Measurements from ENCODE around the gene COLQ.
"Not testable (repeated sequence)": the region's sequence is repeated elsewhere in the genome, so short reads cannot be mapped to it uniquely, and the experiment has no call there.

The COLQ gene

GRCh38 chr3:15521573-15521965, at the start of gene COLQ:
Gene COLQ, minus strand, starts transcription at chr3:15521706. Its CDS starts 81 bp downstream, at chr3:15521625.
- DNase-seq (ENCODE audit: low read depth in 2 of 2) = no peak

- DNase-seq (ENCODE audit: low read depth in 2 of 2) = no peak
These were observed 41.7 kb upstream of the COLQ start for GRCh38 chr3:15563190-15563589.

- no peak for DNase-seq (ENCODE audit: low read depth in 2 of 2)
These were observed 41.1 kb upstream of the COLQ start for GRCh38 chr3:15562560-15562959.

GRCh38 chr3:15558581-15558980, 37.1 kb upstream of the COLQ start:
- DNase-seq (ENCODE audit: low read depth in 2 of 2) = no peak

- peak in 1 of 2 donors; percentile 9 for DNase-seq (ENCODE audit: low read depth in 2 of 2)
These were observed 36.0 kb upstream of the COLQ start for GRCh38 chr3:15557511-15557946.

- DNase-seq (ENCODE audit: low read depth in 2 of 2) = no peak
These were observed 35.0 kb upstream of the COLQ start for GRCh38 chr3:15556512-15556911.

- no peak for DNase-seq (ENCODE audit: low read depth in 2 of 2)
These were observed 32.2 kb upstream of the COLQ start for GRCh38 chr3:15553749-15554148.

- DNase-seq (ENCODE audit: low read depth in 2 of 2) = no peak
These were observed 30.4 kb upstream of the COLQ start for GRCh38 chr3:15551902-15552301.

GRCh38 chr3:15549846-15550245, 28.3 kb upstream of the COLQ start:
- no peak for DNase-seq (ENCODE audit: low read depth in 2 of 2)

GRCh38 chr3:15542614-15543013, 21.1 kb upstream of the COLQ start:
- no peak for DNase-seq (ENCODE audit: low read depth in 2 of 2)

GRCh38 chr3:15541371-15541770, 19.9 kb upstream of the COLQ start:
- DNase-seq (ENCODE audit: low read depth in 2 of 2) = no peak

GRCh38 chr3:15539066-15539465, 17.6 kb upstream of the COLQ start:
- DNase-seq (ENCODE audit: low read depth in 2 of 2) = no peak

GRCh38 chr3:15538345-15538744, 16.8 kb upstream of the COLQ start:
- DNase-seq (ENCODE audit: low read depth in 2 of 2) = no peak

GRCh38 chr3:15536856-15537255, 15.3 kb upstream of the COLQ start:
- no peak for DNase-seq (ENCODE audit: low read depth in 2 of 2)

GRCh38 chr3:15535732-15536131, 14.2 kb upstream of the COLQ start:
- peak; percentile 12 to 38 for DNase-seq (ENCODE audit: low read depth in 2 of 2)

GRCh38 chr3:15532614-15533013, 11.1 kb upstream of the COLQ start:
- DNase-seq (ENCODE audit: low read depth in 2 of 2) = not testable (repeated sequence)

GRCh38 chr3:15531346-15531745, 9.8 kb upstream of the COLQ start:
- no peak for DNase-seq (ENCODE audit: low read depth in 2 of 2)

GRCh38 chr3:15528854-15529537, 7.5 kb upstream of the COLQ start:
- DNase-seq (ENCODE audit: low read depth in 2 of 2) = no peak

- no peak for DNase-seq (ENCODE audit: low read depth in 2 of 2)
These were observed 5.5 kb upstream of the COLQ start for GRCh38 chr3:15527031-15527459.

GRCh38 chr3:15525790-15526189, 4.3 kb upstream of the COLQ start:
- no peak for DNase-seq (ENCODE audit: low read depth in 2 of 2)

GRCh38 chr3:15523660-15524417, 2.3 kb upstream of the COLQ start:
- DNase-seq (ENCODE audit: low read depth in 2 of 2) = no peak

- DNase-seq (ENCODE audit: low read depth in 2 of 2) = no peak
These were observed 510 bp upstream of the COLQ start for GRCh38 chr3:15522016-15522415.
